ENCODE measurements around the gene PTPN14.

PTPN14 gene

DNA sequence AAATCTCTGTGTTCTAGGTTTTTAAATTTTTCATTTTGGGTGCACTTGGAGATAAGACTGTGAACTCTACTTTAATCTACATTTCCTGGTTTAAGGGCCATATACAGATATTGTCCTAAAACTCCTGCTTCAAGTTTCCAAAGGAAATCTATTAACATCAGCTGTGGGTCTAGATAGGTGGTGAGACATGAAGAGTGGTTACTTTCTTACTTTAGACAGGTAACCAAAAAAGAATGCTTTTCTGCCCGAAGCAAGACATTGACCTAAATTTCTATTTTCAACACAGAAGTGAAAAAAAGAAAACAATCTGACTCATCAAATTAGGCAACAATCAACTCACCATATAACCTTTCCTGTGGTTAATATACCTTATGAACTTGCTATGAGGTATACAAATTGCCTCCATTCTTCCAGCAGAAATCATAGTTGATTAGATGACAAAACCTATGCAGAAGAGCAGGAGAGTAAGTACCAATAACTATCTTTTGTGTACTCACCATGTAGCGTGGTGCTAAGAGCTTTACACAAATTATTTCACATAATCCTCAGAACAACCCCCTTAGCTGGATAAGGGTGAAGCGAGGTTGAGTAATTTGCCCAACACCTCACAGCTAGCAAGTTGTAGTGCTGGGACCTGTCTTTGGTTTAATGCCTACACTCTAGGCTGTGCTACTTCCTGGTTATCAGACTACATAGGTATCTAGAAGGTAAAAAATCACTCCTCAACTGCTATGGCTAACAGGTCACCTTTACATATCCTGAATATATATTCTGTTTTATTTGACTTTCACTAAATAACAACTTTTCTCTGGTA lies 23.4 kb upstream of the PTPN14 start:
- peak in 1 of 2 donors; percentile 51 for DNase-seq (ENCODE audit: low read depth in 2 of 2)
- no peak overlapping the region for H3K4me3 ChIP-seq (replicated peaks in 1 of 2; ENCODE audit: low read depth in 2 of 2, low read length in 2 of 2)
- TF ChIP-seq, protein P1, sequence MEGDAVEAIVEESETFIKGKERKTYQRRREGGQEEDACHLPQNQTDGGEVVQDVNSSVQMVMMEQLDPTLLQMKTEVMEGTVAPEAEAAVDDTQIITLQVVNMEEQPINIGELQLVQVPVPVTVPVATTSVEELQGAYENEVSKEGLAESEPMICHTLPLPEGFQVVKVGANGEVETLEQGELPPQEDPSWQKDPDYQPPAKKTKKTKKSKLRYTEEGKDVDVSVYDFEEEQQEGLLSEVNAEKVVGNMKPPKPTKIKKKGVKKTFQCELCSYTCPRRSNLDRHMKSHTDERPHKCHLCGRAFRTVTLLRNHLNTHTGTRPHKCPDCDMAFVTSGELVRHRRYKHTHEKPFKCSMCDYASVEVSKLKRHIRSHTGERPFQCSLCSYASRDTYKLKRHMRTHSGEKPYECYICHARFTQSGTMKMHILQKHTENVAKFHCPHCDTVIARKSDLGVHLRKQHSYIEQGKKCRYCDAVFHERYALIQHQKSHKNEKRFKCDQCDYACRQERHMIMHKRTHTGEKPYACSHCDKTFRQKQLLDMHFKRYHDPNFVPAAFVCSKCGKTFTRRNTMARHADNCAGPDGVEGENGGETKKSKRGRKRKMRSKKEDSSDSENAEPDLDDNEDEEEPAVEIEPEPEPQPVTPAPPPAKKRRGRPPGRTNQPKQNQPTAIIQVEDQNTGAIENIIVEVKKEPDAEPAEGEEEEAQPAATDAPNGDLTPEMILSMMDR (IDR thresholded peaks at IDR 0.05; ENCODE audit: low read depth, low read length) = no peak

DNA sequence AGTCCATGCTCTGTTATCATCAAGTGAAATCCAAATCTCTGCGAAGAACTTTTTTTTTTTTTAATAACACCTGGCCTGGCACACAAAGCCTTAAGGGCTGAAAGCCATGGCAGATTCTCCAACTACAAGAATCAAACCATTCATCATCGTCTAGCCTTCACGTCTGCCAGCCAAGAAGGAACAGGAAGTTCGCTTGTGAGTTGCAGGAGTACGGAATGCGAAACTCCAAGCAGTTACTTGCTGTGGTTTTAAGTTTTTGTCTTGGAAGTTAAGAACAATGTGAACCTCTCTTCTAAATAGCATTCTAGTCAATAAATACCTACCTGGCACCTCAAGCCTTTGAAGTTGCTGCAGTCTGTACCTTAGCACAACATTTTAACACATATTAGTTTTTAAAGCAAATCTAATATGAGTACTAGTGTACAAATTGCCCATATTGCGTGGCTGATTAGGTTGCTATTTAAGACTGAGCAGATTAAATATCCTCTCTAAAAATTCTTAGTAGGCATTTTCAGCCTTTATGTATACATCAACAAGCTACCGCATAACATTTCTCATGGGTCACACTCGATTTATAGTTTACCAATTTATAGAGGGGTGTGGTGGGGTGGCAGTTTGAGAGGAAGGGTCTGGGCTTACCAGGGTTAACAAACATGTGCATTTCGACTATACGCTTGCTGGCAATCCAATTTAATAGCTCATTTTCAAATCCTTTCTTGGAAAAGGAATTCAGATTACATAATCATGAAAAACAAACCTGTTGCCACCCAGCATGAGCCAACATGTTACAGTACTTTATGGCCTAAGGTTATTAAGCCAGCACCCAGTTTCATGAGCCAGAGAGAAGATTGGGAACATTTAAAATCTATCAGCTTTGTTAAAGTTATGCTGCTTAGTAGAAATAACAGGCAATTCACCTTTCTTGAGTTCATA lies 22.2 kb upstream of the PTPN14 start:
- no peak overlapping the region for H3K4me3 ChIP-seq (replicated peaks in 1 of 2; ENCODE audit: low read depth in 2 of 2, low read length in 2 of 2)
- TF ChIP-seq, protein P1 (IDR thresholded peaks at IDR 0.05; ENCODE audit: low read depth, low read length) = no peak
- peak in 1 of 2 donors; percentile 50 for DNase-seq (ENCODE audit: low read depth in 2 of 2)

DNA sequence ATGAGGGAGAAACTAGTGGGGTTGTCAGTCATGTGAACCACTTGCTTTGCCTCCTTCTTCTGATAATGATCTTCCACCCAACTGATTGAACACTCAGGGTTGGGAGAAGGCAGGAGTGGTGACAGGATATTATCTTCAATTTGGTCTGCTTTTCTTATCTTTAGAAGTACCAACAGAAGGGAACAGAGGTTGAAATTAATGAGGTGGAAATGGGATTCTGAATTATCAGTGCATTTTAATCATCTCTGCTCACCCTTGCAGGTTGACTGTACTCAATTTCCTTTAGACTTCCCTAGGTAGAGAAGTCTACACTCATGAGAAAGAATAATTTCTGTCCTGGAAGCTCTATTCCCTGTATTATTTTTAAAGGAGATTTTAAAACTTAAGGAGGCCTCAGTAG lies 19.9 kb upstream of the PTPN14 start:
- no peak overlapping the region for H3K4me3 ChIP-seq (replicated peaks in 1 of 2; ENCODE audit: low read depth in 2 of 2, low read length in 2 of 2)
- DNase-seq (ENCODE audit: low read depth in 2 of 2) = no peak
- TF ChIP-seq, protein P1 (IDR thresholded peaks at IDR 0.05; ENCODE audit: low read depth, low read length) = no peak

GRCh38 chr1:214570442-214570841 lies 19.0 kb upstream of the PTPN14 start:
- peak; percentile 50 to 72 for DNase-seq (ENCODE audit: low read depth in 2 of 2)
- TF ChIP-seq, protein P1 (IDR thresholded peaks at IDR 0.05; ENCODE audit: low read depth, low read length) = no peak
- no peak overlapping the region for H3K4me3 ChIP-seq (replicated peaks in 1 of 2; ENCODE audit: low read depth in 2 of 2, low read length in 2 of 2)

- TF ChIP-seq, protein P1 (IDR thresholded peaks at IDR 0.05; ENCODE audit: low read depth, low read length) = no peak
- DNase-seq (ENCODE audit: low read depth in 2 of 2) = peak in 1 of 2 donors; percentile 67
- no peak overlapping the region for H3K4me3 ChIP-seq (replicated peaks in 1 of 2; ENCODE audit: low read depth in 2 of 2, low read length in 2 of 2)
Measured at GRCh38 chr1:214569357-214570004, 18.1 kb upstream of the PTPN14 start.

DNA sequence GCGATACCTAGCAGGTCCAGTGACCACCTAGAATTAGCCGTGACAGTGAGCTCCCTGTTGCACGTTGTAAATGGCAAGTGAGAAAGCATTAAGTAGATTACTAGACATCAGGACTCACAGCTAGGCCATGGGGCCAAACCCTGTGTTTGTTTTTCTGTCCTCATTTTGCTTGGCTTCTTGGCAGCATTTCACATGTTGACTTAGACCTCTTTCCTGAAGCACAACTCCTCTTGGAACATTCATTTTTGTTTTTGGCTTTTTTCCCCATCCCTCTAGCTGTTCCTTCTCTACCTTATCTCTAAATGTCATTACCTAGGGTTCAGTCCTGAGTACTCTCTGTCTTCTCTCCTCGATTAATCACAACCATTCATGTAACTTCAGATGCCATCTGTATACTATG lies 16.9 kb upstream of the PTPN14 start:
- TF ChIP-seq, protein P1 (IDR thresholded peaks at IDR 0.05; ENCODE audit: low read depth, low read length) = no peak
- no peak overlapping the region for H3K4me3 ChIP-seq (replicated peaks in 1 of 2; ENCODE audit: low read depth in 2 of 2, low read length in 2 of 2)
- DNase-seq (ENCODE audit: low read depth in 2 of 2) = peak; percentile 61 to 86

All from cardiac fibroblast (primary cell).